ENCODE data around the gene EID3. TPM values are rescaled to one million over a fixed set of nuclear protein-coding genes. Genes with fewer than 3 reads are reported as not detected.

Gene EID3
- total and polyA plus RNA-seq, 2 experiments from 2014 or later: 3.3 to 3.4 TPM

GRCh38 chr12:104290855-104291254 lies 12.7 kb upstream of the EID3 start:
- Mint-ChIP-seq H3K27ac (no peak overlapping the region), H3K27me3 (ENCODE audit: insufficient read depth, low read depth, poor library complexity) (peaks cover 16% of the 10 kb centered on the region), H3K4me1 (peaks cover 42% of the 10 kb centered on the region), H3K4me3 (no peak overlapping the region; the same call in 2 of the 3 replicates), H3K9me3 (no peaks in the 10 kb centered on the region; the same call in 2 of the 3 replicates), H3K36me3 (ENCODE audit: low read depth) (peaks cover 54% of the 10 kb centered on the region)
- Histone ChIP-seq H2AFZ (no peak overlapping the region), H3K27ac (ENCODE audit: low read depth) (no peak overlapping the region), H3K4me2 (no peak overlapping the region), H3K9me2 (ENCODE audit: insufficient read depth) (no peaks in the 10 kb centered on the region), H3K4me3 (no peak overlapping the region), H3K4me1 (ENCODE audit: insufficient read depth) (peaks cover 29% of the 10 kb centered on the region), H3K36me3 (ENCODE audit: insufficient read depth) (peaks cover 11% of the 10 kb centered on the region), H3K27me3 (ENCODE audit: insufficient read depth) (no peaks in the 10 kb centered on the region), H4K20me1 (replicated peaks; ENCODE audit: insufficient read depth) (peaks cover 40% of the 10 kb centered on the region), H3K79me2 (replicated peaks; ENCODE audit: insufficient read depth) (peaks cover 80% of the 10 kb centered on the region), H3F3A (replicated peaks; ENCODE audit: low read depth) (0 out of 2 replicates have a peak, but pooled peaks cover 4% of the 10 kb centered on the region)
- TF ChIP-seq STAT1 (IDR thresholded peaks at IDR 0.05; ENCODE audit: unreplicated experiment) (no peak), ZNF331 (CRISPR knock-in tag; IDR thresholded peaks at IDR 0.05; ENCODE audit: low read depth) (no peak), EZH2 (IDR thresholded peaks at IDR 0.05; ENCODE audit: low read depth, unreplicated experiment) (no peak), NANOG (IDR thresholded peaks at IDR 0.05; ENCODE audit: borderline replicate concordance) (no peak), CREB1 (CRISPR knock-in tag; IDR thresholded peaks at IDR 0.05; ENCODE audit: low read depth) (no peak), JUNB (IDR thresholded peaks at IDR 0.05; ENCODE audit: unreplicated experiment) (no peak), ZNF462 (CRISPR knock-in tag; IDR thresholded peaks at IDR 0.05) (no peak), ETS1 (IDR thresholded peaks at IDR 0.05) (no peak), REST (IDR thresholded peaks at IDR 0.05; ENCODE audit: unreplicated experiment) (no peak)
- ATAC-seq (no peak), DNase-seq (ENCODE audit: low spot score) (no peak)

Data from GM23338 (cell line).